Activated CD4-positive, alpha-beta T cell treated with anti-CD3 and anti-CD28 coated beads for 24 hours (primary cell): ENCODE measurements around the gene KIAA0930.

ENCODE experiments used
- DNase-seq, 2 donors: peaks; one replicate each; pipeline ENCODE4 v3.0.0-alpha.2; 2020; ENCODE audit warnings: low read depth in 2 of 2

Gene KIAA0930

GRCh38 chr22:45237065-45237990, 3.4 kb downstream of the KIAA0930 start:
- no peak for DNase-seq

- DNase-seq: no peak
Observed at GRCh38 chr22:45235851-45236342, 4.8 kb downstream of the KIAA0930 start.

- no peak for DNase-seq
Observed at GRCh38 chr22:45235101-45235777, 5.5 kb downstream of the KIAA0930 start.

- no peak for DNase-seq
Observed at GRCh38 chr22:45233827-45234226, 6.9 kb downstream of the KIAA0930 start.

- DNase-seq: no peak
Observed at GRCh38 chr22:45233386-45233785, 7.3 kb downstream of the KIAA0930 start.

- no peak for DNase-seq
Observed at GRCh38 chr22:45231293-45231692, 9.4 kb downstream of the KIAA0930 start.

GRCh38 chr22:45230026-45230721, 10.5 kb downstream of the KIAA0930 start:
- DNase-seq: no peak

- DNase-seq: no peak
Observed at GRCh38 chr22:45229181-45229580, 11.5 kb downstream of the KIAA0930 start.

GRCh38 chr22:45228401-45228754, 12.3 kb downstream of the KIAA0930 start:
- DNase-seq: no peak

- DNase-seq: no peak
Observed at GRCh38 chr22:45227645-45228400, 12.9 kb downstream of the KIAA0930 start.

GRCh38 chr22:45226503-45227186, 14.0 kb downstream of the KIAA0930 start:
- DNase-seq: no peak

- DNase-seq: no peak
Observed at GRCh38 chr22:45225732-45226502, 14.8 kb downstream of the KIAA0930 start.

- no peak for DNase-seq
Observed at GRCh38 chr22:45224988-45225731, 15.5 kb downstream of the KIAA0930 start.

- DNase-seq: no peak
Observed at GRCh38 chr22:45224331-45224730, 16.4 kb downstream of the KIAA0930 start.

- no peak for DNase-seq
Observed at GRCh38 chr22:45223304-45224117, 17.2 kb downstream of the KIAA0930 start.

- no peak for DNase-seq
Observed at GRCh38 chr22:45221201-45221600, 19.5 kb downstream of the KIAA0930 start.

- no peak for DNase-seq
Observed at GRCh38 chr22:45218976-45219375, 21.7 kb downstream of the KIAA0930 start.

GRCh38 chr22:45217806-45218205, 22.9 kb downstream of the KIAA0930 start:
- DNase-seq: no peak

- no peak for DNase-seq
Observed at GRCh38 chr22:45217345-45217744, 23.3 kb downstream of the KIAA0930 start.
